Neural crest cell (in vitro differentiated cells): ENCODE results near the gene COL8A1. TPM values are rescaled to one million over a fixed set of nuclear protein-coding genes. Genes with fewer than 3 reads are reported as not detected.

Experiments used
- DNase-seq: peaks from one replicate; pipeline ENCODE4 v3.0.0; 2021; ENCODE audit warnings: low read depth, mixed read lengths, low spot score
- H3K27ac Mint-ChIP-seq: one replicate; pipeline ENCODE4 v1.8.0; 2021; ENCODE audit warnings: mild to moderate bottlenecking, mixed read lengths; ENCODE audit not compliant: unreplicated experiment
- H3K27me3 Mint-ChIP-seq: 2 replicates; pipeline ENCODE4 v1.8.0; 2021; ENCODE audit warnings: low read depth, mild to moderate bottlenecking, mixed read lengths
- H3K36me3 Mint-ChIP-seq: 2 replicates; pipeline ENCODE4 v1.8.0; 2021; ENCODE audit warnings: low read depth, mild to moderate bottlenecking, mixed read lengths
- H3K4me1 Mint-ChIP-seq: 2 replicates; pipeline ENCODE4 v1.8.0; 2021; ENCODE audit warnings: mixed read lengths
- H3K4me3 Mint-ChIP-seq: one replicate; pipeline ENCODE4 v1.8.0; 2021; ENCODE audit warnings: mild to moderate bottlenecking, mixed read lengths
- H3K9me3 Mint-ChIP-seq: 2 replicates; pipeline ENCODE4 v1.8.0; 2021; ENCODE audit warnings: mixed read lengths
- CTCF ChIP-seq: fragments of 200-600 bp; sonication (generic); conservative IDR thresholded peaks from 2 replicates; pipeline ENCODE4 v1.5.0; 2021; ENCODE audit warnings: antibody characterized with exemption, mild to moderate bottlenecking
- total RNA-seq: library from RNA; stranded (reverse); gene quantifications from 2 replicates; pipeline ENCODE4 v1.2.1, GENCODE V29; 2021

Gene COL8A1
- total RNA-seq, 1 donor from 2014 or later, result 0.28 TPM

- Mint-ChIP-seq H3K36me3 (no peaks in the 10 kb centered on the region), H3K4me1 (no peaks in the 10 kb centered on the region), H3K9me3 (no peaks in the 10 kb centered on the region), H3K27me3 (no peaks in the 10 kb centered on the region), H3K4me3 (no peak overlapping the region), H3K27ac (no peak overlapping the region)
- TF ChIP-seq CTCF, result no peak
- DNase-seq, result no peak
Measured at GRCh38 chr3:99768808-99769501, 130.6 kb downstream of the COL8A1 start.

GRCh38 chr3:99772171-99772570 lies 133.8 kb downstream of the COL8A1 start:
- H3K4me1 Mint-ChIP-seq, result no peaks in the 10 kb centered on the region
- H3K9me3 Mint-ChIP-seq, result no peaks in the 10 kb centered on the region
- no peak overlapping the region for H3K4me3 Mint-ChIP-seq

DNA sequence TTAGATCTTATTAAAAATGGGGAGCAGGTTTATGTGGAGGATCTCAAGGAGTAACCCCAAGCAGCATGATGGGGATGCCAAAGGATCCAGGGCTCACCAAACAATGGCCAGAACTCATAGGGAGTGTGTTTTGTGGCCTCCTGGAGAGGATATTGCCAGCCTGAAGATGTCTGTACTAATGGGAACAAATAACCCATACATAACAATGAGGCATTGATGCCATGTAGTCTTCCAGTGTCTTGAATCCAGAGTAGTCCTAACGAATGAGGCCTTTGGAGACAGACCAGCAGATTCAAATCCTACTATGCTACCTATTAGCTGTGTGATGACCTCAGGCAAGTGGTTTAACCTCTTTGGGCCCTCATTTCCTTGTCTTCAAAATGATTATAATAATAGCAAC lies 134.3 kb downstream of the COL8A1 start:
- Mint-ChIP-seq H3K36me3 (no peaks in the 10 kb centered on the region), H3K4me1 (no peaks in the 10 kb centered on the region), H3K4me3 (no peak overlapping the region), H3K9me3 (no peaks in the 10 kb centered on the region), H3K27ac (no peak overlapping the region), H3K27me3 (no peaks in the 10 kb centered on the region)
- no peak for TF ChIP-seq CTCF
- DNase-seq, result no peak

More at GRCh38 chr3:99772171-99772570, 133.8 kb downstream of the COL8A1 start:
- TF ChIP-seq CTCF, result no peak
- DNase-seq, result no peak
- Mint-ChIP-seq H3K36me3 (no peaks in the 10 kb centered on the region), H3K27me3 (no peaks in the 10 kb centered on the region), H3K27ac (no peak overlapping the region)

GRCh38 chr3:99774467-99774866 lies 136.1 kb downstream of the COL8A1 start:
- H3K36me3 Mint-ChIP-seq, result no peaks in the 10 kb centered on the region
- H3K4me3 Mint-ChIP-seq, result no peak overlapping the region
- H3K4me1 Mint-ChIP-seq, result no peaks in the 10 kb centered on the region
- H3K9me3 Mint-ChIP-seq, result no peaks in the 10 kb centered on the region
- H3K27me3 Mint-ChIP-seq, result no peaks in the 10 kb centered on the region
- no peak for TF ChIP-seq CTCF
- DNase-seq, result no peak
- no peak overlapping the region for H3K27ac Mint-ChIP-seq

GRCh38 chr3:99776516-99777209 lies 138.3 kb downstream of the COL8A1 start:
- Mint-ChIP-seq H3K4me1 (peaks cover 6% of the 10 kb centered on the region), H3K27me3 (no peaks in the 10 kb centered on the region), H3K4me3 (no peak overlapping the region), H3K9me3 (no peaks in the 10 kb centered on the region), H3K27ac (no peak overlapping the region), H3K36me3 (no peaks in the 10 kb centered on the region)
- no peak for DNase-seq
- no peak for TF ChIP-seq CTCF
